Measurements from ENCODE around the gene IGSF5. TPM values are rescaled to one million over a fixed set of nuclear protein-coding genes. Genes with fewer than 3 reads are reported as not detected.

IGSF5 gene
- total RNA-seq, 1 donor from 2014 or later = not detected

- no peak overlapping the region for H3K4me3 Mint-ChIP-seq (ENCODE audit: unreplicated experiment)
- no peaks in the 10 kb centered on the region for H3K27me3 Mint-ChIP-seq (ENCODE audit: unreplicated experiment)
- no peak overlapping the region for H3K27ac Mint-ChIP-seq (ENCODE audit: unreplicated experiment)
- H3K9me3 Mint-ChIP-seq (ENCODE audit: unreplicated experiment) = peaks cover 9% of the 10 kb centered on the region
- H3K4me1 Mint-ChIP-seq (ENCODE audit: low read depth, unreplicated experiment) = no peaks in the 10 kb centered on the region
- H3K36me3 Mint-ChIP-seq (ENCODE audit: unreplicated experiment) = peaks cover 11% of the 10 kb centered on the region
- no peak for TF ChIP-seq CTCF (IDR thresholded peaks at IDR 0.05; ENCODE audit: partially characterized antibody, unreplicated experiment)
- no peak for DNase-seq
These were observed 18.9 kb upstream of the IGSF5 start for GRCh38 chr21:39726133-39726532.

DNA sequence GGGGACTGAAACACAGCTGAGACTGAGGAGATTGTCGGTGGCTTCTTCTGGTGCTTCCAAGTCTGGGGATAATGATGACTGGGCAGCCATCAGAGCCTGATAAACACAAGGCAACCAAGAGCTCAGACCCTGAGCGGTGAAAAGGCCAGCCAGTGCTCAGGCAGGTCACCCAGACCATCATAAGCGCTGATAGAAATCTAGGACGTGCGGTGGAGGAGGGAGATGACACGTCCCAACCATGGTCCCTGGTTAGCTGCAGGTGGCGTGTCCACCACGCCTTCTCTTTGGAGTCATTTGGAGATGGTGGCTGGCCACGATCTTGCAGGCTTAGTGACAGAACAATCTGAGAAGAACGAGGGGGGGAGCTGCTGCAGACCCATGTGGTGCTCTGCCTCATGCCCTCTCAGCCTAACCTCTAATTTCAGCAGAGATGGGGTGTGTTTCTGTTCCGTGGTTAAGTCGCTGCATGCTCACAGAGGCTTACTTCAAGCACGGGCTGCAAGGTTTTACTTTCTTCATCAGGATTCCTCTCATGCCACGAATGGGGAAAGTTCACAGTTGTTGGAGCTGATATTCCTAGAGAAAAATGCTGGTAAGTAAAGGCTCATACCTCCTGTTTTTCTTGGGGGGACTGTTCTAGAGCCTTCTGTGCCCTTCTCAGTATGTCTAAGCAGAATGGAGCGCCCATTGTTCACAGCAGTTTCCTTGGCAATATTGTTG, 17.4 kb upstream of the IGSF5 start:
- Mint-ChIP-seq H3K36me3 (ENCODE audit: unreplicated experiment) (peaks cover 11% of the 10 kb centered on the region), H3K4me1 (ENCODE audit: low read depth, unreplicated experiment) (no peaks in the 10 kb centered on the region)

DNA sequence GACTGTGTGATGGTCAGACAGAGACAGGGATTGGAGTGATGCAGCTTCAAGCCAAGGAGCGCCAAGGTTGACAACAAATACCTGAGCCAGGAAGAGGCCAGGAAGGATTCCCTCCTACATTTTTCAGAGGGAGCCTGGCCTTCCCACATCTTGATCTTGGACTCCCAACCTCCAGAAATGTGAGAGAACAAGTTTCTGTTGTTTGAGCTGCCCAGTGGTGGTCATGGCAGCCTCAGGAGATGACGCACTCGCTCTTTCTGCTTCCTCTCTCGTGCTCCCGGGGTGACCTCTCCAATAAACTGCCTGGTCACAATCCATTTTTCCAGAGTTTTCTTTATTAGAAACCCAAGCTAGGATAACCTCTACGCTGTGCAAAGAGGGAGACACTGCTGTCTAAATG, 16.6 kb upstream of the IGSF5 start:
- Mint-ChIP-seq H3K27ac (ENCODE audit: unreplicated experiment) (no peak overlapping the region), H3K4me3 (ENCODE audit: unreplicated experiment) (no peak overlapping the region), H3K27me3 (ENCODE audit: unreplicated experiment) (no peaks in the 10 kb centered on the region), H3K9me3 (ENCODE audit: unreplicated experiment) (peaks cover 5% of the 10 kb centered on the region), H3K4me1 (ENCODE audit: low read depth, unreplicated experiment) (no peaks in the 10 kb centered on the region), H3K36me3 (ENCODE audit: unreplicated experiment) (peaks cover 8% of the 10 kb centered on the region)
- DNase-seq = no peak
- no peak for TF ChIP-seq CTCF (IDR thresholded peaks at IDR 0.05; ENCODE audit: partially characterized antibody, unreplicated experiment)

More for the DNA sequence above, 17.4 kb upstream of the IGSF5 start:
- no peak for TF ChIP-seq CTCF (IDR thresholded peaks at IDR 0.05; ENCODE audit: partially characterized antibody, unreplicated experiment)
- Mint-ChIP-seq H3K9me3 (ENCODE audit: unreplicated experiment) (peaks cover 5% of the 10 kb centered on the region), H3K4me3 (ENCODE audit: unreplicated experiment) (no peak overlapping the region), H3K27ac (ENCODE audit: unreplicated experiment) (no peak overlapping the region), H3K27me3 (ENCODE audit: unreplicated experiment) (no peaks in the 10 kb centered on the region)
- no peak for DNase-seq

DNA sequence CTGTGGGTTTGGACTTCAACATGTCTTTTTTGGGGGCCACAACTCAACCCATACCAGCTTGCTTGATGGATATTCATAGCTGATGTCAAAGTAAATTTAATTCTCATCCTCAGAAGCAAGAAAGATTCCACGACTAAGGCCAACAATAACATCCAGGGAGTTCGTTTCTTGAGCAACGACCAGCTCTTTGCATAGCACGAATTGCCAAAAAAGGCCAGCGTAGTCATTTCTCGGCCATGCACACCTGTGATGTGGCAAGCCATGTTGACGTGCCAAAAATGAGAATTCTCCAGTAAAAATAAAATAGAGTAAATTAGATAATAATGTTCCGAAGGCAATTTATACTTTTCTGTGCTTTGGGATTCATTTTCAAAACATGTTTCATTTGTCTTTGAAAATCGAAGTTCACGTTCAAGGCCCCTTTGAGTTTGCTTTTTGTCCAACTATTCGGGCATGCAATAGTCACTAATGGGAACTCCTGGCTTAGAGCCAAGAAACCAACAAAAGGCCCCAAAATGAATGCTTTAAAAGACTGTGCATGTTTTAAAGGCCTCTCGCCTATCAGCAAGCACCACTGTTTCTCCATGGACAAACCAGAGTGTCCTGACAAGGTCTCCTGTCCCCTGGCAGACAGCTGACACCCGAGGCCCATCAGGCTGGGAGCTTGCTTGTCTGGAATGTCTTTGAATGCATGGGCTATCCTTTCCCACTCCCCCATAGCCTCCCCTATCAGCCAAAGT, 14.4 kb upstream of the IGSF5 start:
- Mint-ChIP-seq H3K4me1 (ENCODE audit: low read depth, unreplicated experiment) (no peaks in the 10 kb centered on the region), H3K27ac (ENCODE audit: unreplicated experiment) (no peak overlapping the region), H3K4me3 (ENCODE audit: unreplicated experiment) (no peak overlapping the region), H3K36me3 (ENCODE audit: unreplicated experiment) (no peaks in the 10 kb centered on the region), H3K9me3 (ENCODE audit: unreplicated experiment) (peaks cover 2% of the 10 kb centered on the region), H3K27me3 (ENCODE audit: unreplicated experiment) (no peaks in the 10 kb centered on the region)
- no peak for TF ChIP-seq CTCF (IDR thresholded peaks at IDR 0.05; ENCODE audit: partially characterized antibody, unreplicated experiment)
- no peak for DNase-seq

GRCh38 chr21:39736716-39737115, 8.3 kb upstream of the IGSF5 start:
- no peak for DNase-seq
- Mint-ChIP-seq H3K27ac (ENCODE audit: unreplicated experiment) (no peak overlapping the region), H3K4me3 (ENCODE audit: unreplicated experiment) (no peak overlapping the region), H3K9me3 (ENCODE audit: unreplicated experiment) (peaks cover 4% of the 10 kb centered on the region), H3K27me3 (ENCODE audit: unreplicated experiment) (no peaks in the 10 kb centered on the region), H3K36me3 (ENCODE audit: unreplicated experiment) (no peaks in the 10 kb centered on the region), H3K4me1 (ENCODE audit: low read depth, unreplicated experiment) (no peaks in the 10 kb centered on the region)
- no peak for TF ChIP-seq CTCF (IDR thresholded peaks at IDR 0.05; ENCODE audit: partially characterized antibody, unreplicated experiment)

Data from glutamatergic neuron (in vitro differentiated cells).